Testis (tissue), 2 donors: Measurements from ENCODE around the gene PRR29.

ENCODE experiments used
- POLR2A ChIP-seq: fragments of 450-650 bp; IDR thresholded peaks from one replicate; pipeline ENCODE4 v1.6.1; 2017; ENCODE audit warnings: antibody characterized with exemption, mild to moderate bottlenecking, moderate library complexity
- TF ChIP-seq, protein P1 (sequence below), 3 experiments: fragments of 450-650 bp in 2 of 3; fragments of 200-600 bp in 1 of 3; sonication (generic) in 1 of 3; IDR thresholded peaks; one replicate each; pipeline ENCODE4 v1.5.1; 2016 to 2019; ENCODE audit warnings: antibody characterized with exemption in 3 of 3, mild to moderate bottlenecking in 2 of 3, moderate library complexity in 1 of 3

DNA sequence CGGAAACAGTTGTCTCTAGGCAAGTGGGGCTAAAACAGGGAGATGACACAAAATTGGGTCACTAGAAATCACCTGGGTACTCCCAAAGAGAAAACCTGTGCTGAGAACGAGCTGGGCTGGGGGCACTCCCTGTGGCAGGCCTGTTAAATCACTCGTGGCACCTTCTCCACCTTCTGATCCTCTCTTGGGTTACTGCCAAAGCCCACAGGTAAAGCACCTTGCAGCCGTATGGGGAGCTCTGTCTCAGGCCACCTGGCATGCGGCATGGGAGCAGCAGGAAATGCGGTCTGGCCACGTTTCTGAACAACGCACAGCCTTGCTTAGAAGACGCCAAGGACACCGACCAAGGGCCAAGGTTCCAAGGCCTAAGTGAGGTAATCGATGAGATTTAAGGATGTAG, 43.8 kb downstream of the PRR29 start:
- TF ChIP-seq POLR2A, result no peak
- TF ChIP-seq, protein P1, sequence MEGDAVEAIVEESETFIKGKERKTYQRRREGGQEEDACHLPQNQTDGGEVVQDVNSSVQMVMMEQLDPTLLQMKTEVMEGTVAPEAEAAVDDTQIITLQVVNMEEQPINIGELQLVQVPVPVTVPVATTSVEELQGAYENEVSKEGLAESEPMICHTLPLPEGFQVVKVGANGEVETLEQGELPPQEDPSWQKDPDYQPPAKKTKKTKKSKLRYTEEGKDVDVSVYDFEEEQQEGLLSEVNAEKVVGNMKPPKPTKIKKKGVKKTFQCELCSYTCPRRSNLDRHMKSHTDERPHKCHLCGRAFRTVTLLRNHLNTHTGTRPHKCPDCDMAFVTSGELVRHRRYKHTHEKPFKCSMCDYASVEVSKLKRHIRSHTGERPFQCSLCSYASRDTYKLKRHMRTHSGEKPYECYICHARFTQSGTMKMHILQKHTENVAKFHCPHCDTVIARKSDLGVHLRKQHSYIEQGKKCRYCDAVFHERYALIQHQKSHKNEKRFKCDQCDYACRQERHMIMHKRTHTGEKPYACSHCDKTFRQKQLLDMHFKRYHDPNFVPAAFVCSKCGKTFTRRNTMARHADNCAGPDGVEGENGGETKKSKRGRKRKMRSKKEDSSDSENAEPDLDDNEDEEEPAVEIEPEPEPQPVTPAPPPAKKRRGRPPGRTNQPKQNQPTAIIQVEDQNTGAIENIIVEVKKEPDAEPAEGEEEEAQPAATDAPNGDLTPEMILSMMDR (IDR thresholded peaks at IDR 0.05), result no peak
